Kidney epithelial cell (primary cell): Measurements from ENCODE around the gene CCDC3. TPM values are rescaled to one million over a fixed set of nuclear protein-coding genes. Genes with fewer than 3 reads are reported as not detected.

Experiments
- DNase-seq: peaks from one replicate; pipeline ENCODE4 v3.0.0-alpha.2; 2010; ENCODE audit warnings: low read depth
- H3K27me3 ChIP-seq: 2 replicates; pipeline ENCODE4 v1.6.0; 2011; ENCODE audit warnings: low read length; ENCODE audit not compliant: control insufficient read depth, insufficient read depth
- H3K36me3 ChIP-seq: 2 replicates; pipeline ENCODE4 v1.5.1; 2011; ENCODE audit warnings: low read length; ENCODE audit not compliant: control insufficient read depth, insufficient read depth
- H3K4me3 ChIP-seq: 2 replicates; pipeline ENCODE4 v1.5.1; 2011; ENCODE audit warnings: low read depth, mild to moderate bottlenecking, control low read depth, low read length
- CTCF ChIP-seq: IDR thresholded peaks from 2 replicates; pipeline ENCODE4 v1.5.1; 2011; ENCODE audit warnings: mild to moderate bottlenecking, moderate library complexity, low read length, control low read depth, inconsistent platforms; ENCODE audit not compliant: insufficient read depth, poor library complexity, severe bottlenecking
- total RNA-seq: library from RNA; depleted of rRNA; stranded (reverse); fragments of >200 nt; gene quantifications from 2 replicates; pipeline ENCODE4 v1.2.3, GENCODE V29; 2015

The CCDC3 gene
- total RNA-seq, 1 donor from 2014 or later: 0.17 TPM

GRCh38 chr10:12969951-12970350 is 31.6 kb downstream of the CCDC3 start:
- Histone ChIP-seq H3K27me3 (no peaks in the 10 kb centered on the region), H3K36me3 (no peaks in the 10 kb centered on the region), H3K4me3 (no peak overlapping the region)
- no peak for DNase-seq
- no peak for TF ChIP-seq CTCF

- H3K27me3 ChIP-seq: no peaks in the 10 kb centered on the region
Observed at GRCh38 chr10:12966067-12966466, 35.4 kb downstream of the CCDC3 start.

GRCh38 chr10:12965571-12965970 is 35.9 kb downstream of the CCDC3 start:
- Histone ChIP-seq H3K36me3 (no peaks in the 10 kb centered on the region), H3K27me3 (peaks cover 4% of the 10 kb centered on the region), H3K4me3 (no peak overlapping the region)
- DNase-seq: no peak
- TF ChIP-seq CTCF: no peak

More at GRCh38 chr10:12966067-12966466, 35.4 kb downstream of the CCDC3 start:
- TF ChIP-seq CTCF: no peak
- no peak for DNase-seq
- Histone ChIP-seq H3K4me3 (no peak overlapping the region), H3K36me3 (no peaks in the 10 kb centered on the region)

GRCh38 chr10:12962556-12962955 is 39.0 kb downstream of the CCDC3 start:
- Histone ChIP-seq H3K27me3 (peaks cover 9% of the 10 kb centered on the region), H3K4me3 (no peak overlapping the region), H3K36me3 (no peaks in the 10 kb centered on the region)
- TF ChIP-seq CTCF: no peak
- no peak for DNase-seq

GRCh38 chr10:12961416-12962205 is 39.9 kb downstream of the CCDC3 start:
- Histone ChIP-seq H3K4me3 (no peak overlapping the region), H3K36me3 (no peaks in the 10 kb centered on the region), H3K27me3 (peaks cover 9% of the 10 kb centered on the region)
- no peak for TF ChIP-seq CTCF
- no peak for DNase-seq

- DNase-seq: no peak
- Histone ChIP-seq H3K4me3 (no peak overlapping the region), H3K27me3 (peaks cover 9% of the 10 kb centered on the region), H3K36me3 (no peaks in the 10 kb centered on the region)
- TF ChIP-seq CTCF: no peak
Observed at GRCh38 chr10:12960941-12961340, 40.6 kb downstream of the CCDC3 start.
